GM21723 (cell line): ENCODE data around the gene KMT2E.

Source experiments
- ATAC-seq: cut with Tn5 transposase; IDR thresholded peaks from one replicate; pipeline ENCODE4 v1.9.1; 2021; ENCODE audit warnings: mild to moderate bottlenecking, moderate library complexity; ENCODE audit not compliant: unreplicated experiment

Gene KMT2E

DNA sequence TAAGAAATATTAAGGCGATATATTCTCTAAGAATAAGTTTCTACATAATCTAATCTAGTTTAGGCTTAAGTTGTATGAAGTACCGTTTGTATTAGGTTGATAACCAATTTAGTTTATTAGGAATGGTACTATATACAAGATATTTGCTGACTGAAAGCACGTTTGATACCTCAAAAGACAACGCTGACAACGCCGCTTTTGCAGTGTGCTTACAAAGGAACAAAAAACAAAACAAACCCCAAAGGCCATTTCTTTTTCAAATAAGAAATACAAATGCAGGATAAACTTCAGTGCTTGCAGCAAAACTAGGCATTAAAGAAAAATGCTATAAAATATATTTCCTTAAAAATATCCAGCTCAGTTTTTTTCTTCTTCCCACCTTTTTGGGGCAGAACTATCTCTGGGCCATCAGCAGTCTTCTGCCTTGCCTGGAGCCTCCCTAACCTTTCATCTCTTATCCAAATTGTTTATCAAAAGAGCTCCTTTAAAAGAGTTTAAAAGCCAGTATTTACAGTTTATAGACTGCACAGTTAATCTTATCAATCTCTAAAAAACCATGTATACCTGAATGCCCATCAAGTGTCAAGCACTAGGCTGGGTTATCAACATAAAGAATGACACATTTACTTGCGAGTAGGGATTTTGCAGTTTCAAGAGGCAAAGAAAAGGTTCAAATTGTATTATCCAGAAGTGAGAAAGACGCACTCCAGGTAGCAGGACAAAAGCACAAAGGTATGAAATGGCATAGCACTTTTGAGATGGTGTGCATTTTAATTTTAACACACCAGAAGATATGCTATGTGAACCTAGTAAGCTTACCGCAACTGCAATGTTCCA, 4.1 kb upstream of the KMT2E start:
- no peak for ATAC-seq

DNA sequence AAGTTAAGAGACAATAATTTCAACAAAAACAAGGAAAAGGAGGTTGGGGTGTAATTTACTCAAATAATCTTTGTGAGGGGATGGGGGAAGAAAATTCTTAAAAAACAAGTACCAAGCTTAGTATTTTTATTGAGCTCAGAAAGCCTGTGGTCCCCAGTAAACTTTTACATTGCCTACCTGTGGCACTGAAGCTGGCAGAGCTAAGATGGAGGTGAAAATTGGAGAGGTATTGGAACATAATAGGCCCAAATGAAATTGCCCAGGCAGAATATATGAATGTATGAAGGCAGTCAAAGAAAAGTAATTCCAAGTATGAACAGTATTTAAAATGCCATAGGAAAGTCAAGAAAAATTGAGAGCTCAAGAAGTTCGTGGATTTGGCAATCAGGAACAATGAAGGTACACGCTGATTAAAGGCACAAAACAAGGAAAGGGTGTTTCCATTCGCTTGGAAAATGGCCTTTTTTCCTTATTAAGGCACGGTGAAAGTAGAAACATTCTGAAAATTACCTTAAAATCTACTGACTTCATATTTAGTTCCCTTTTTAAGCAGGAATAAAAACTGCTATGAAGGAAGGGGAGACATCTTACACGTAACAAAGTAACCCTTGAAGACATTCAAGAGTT, 3.4 kb upstream of the KMT2E start:
- ATAC-seq: no peak

GRCh38 chr7:105011141-105011830, 2.7 kb upstream of the KMT2E start:
- ATAC-seq: no peak

DNA sequence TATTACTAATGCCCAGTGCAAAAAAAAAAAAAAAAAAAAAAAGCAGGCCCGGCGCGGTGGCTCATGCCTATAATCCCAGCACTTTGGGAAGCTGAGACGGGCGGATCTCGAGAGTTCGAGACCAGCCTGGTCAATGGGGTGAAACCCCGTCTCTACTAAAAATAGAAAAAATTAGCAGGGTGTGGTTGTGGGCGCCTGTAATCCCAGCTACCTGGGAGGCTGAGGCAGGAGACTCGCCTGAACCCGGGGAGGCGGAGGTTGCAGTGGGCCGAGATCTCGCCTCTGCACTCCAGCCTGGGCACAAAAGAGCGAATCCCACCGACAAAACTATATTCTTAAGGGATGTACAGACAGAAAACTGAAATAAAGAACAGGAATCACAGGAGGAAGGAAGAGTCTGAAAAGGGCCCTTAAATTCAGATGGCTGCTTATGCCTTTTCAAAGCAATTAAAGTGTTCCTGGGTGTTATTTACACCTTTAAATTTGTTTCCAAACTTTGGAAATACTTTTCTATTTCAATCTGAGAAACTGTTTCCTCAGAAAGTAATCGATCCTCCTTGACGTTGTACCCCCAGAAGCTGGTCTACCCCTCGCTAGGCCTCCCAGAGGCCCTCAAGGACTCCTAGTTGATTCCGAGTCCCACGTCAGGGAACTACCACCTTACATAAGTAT, 2.0 kb upstream of the KMT2E start:
- ATAC-seq: no peak

DNA sequence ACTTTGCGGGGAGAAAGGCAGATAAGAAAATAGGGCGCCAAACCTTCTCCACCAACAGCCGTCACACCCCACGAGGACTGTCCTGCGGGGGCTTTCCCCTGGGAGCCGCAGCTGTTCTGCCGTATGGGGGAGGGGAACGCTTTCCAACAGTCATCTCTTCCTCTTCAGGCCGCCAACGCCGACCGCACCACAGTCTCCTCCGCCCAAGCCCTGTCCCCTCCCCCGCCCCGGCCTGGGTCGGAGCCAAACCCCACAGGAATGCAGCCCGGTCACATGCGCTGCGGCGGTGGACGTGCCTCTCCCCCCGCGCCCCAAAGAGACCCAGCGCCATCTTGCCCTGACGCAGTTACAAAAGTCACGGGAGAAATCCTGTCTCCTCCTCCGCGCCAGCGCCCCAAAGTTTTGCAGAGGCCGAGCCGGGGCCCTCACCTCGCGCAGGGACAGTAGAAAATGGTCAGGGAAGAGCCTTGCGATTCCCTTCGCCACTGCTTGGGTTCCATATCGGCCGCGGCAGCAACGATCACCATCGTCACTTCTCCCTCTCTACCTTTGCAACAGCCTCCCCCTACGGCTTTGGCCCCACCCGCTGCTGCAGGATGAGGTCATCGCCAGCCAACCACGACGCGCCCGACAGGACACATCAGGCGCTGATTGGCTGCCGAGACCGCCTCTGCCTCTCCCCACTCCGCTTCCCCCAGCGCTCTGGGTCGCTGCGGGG, 1.3 kb upstream of the KMT2E start:
- peak; percentile 75 for ATAC-seq

GRCh38 chr7:105013221-105013815, 687 bp upstream of the KMT2E start:
- ATAC-seq: peak; percentile 30

DNA sequence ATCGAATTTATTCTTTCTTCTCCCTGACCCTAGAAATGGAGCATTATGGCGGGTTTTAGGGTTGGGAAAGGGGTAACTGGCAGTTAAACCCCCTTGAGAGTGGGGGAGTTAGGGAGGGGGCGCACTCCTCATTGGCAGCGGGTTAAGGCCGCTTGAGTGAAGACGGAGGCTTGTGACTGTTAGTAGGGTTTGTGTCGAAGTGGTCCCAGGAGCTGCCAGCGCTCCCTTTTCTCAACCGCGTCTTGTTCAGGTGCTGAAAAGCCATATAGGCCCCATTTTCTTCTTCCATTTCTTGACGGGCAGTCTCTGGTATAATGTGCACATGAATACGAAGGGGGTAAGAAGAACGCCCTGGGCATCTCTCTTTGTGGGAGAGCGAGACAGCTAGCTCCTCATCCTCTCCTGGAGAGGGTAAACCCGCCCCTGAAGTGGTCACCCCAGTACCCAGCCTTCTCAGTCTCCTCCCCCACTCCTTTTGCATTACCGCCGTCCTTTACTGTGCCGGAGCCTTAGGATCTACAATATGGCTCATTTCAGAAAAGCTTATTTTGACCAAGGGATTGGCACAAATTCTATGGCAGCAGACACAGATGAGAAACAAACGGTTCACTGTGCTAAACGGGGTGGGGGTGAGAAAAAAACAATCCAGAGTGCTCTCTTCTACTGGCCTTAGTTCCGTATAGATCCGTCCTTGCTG, 836 bp downstream of the KMT2E start:
- ATAC-seq: no peak

DNA sequence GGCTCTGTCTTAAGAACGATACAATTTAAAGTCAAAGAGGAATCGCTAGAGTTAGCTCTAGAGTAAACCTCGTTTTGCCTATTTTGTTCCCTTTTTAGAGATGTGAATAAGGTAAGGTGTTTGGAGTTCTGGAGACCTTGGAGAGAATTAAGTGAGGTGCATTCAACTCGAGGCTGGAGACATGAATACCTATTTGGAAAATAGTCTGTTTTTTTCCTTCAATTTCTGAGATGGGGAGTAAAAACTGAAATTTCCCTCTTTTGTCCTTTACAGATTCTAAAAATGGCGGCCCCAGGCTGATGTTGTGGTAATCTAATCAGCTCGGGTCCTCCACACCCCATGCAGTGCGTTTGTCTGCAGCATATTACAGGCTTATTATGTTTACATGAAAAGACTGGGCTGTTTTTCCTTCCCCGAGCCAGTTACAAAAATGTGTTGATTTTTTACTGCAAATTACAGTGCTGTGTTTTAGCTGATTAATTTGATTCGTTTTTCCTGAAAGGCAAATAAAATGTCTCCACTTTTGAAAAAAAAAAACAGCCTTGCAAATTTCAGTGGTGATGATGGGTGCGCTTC, 1.5 kb downstream of the KMT2E start:
- no peak for ATAC-seq

- no peak for ATAC-seq
Measured at GRCh38 chr7:105016068-105016708, 2.2 kb downstream of the KMT2E start.

- no peak for ATAC-seq
Measured at GRCh38 chr7:105016709-105017656, 3.0 kb downstream of the KMT2E start.

- ATAC-seq: no peak
Measured at GRCh38 chr7:105017657-105018365, 3.8 kb downstream of the KMT2E start.

DNA sequence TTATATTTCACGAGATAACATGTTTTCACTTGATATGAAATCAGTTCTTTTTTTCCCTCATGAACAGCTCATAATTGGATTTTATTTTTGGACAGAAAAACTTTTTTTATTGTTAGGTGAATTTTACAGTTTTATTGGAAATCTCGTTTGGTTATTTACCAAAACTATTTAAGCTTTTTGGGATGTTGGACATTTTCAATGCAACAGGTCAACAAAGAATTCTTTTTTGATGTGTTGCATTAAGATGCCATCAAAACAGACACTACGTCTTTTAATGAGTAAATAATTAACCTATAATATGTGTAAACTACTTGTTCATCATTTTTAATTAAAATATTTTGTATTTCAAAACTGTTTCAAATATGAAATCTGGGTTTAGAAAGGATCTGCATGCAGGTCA, 5.3 kb downstream of the KMT2E start:
- ATAC-seq: no peak

- no peak for ATAC-seq
Measured at GRCh38 chr7:105020926-105021325, 6.9 kb downstream of the KMT2E start.

GRCh38 chr7:105021352-105021751, 7.3 kb downstream of the KMT2E start:
- no peak for ATAC-seq

- ATAC-seq: no peak
Measured at GRCh38 chr7:105021967-105022366, 8.0 kb downstream of the KMT2E start.

- ATAC-seq: no peak
Measured at GRCh38 chr7:105022458-105022857, 8.5 kb downstream of the KMT2E start.

- no peak for ATAC-seq
Measured at GRCh38 chr7:105024734-105025133, 10.7 kb downstream of the KMT2E start.
